GM23338 (cell line): ENCODE measurements around the gene ANO1. TPM values are rescaled to one million over a fixed set of nuclear protein-coding genes. Genes with fewer than 3 reads are reported as not detected.

Source experiments
- ATAC-seq: fragments of 200-7000 bp; cut with Tn5 transposase; 3 replicates; pipeline ENCODE4 v1.9.1; 2020
- DNase-seq: peaks from one replicate; pipeline ENCODE4 v3.0.0-alpha.2; 2015; ENCODE audit warnings: low spot score
- H2AFZ ChIP-seq: fragments of 200-600 bp; sonication (generic); 2 replicates; pipeline ENCODE4 v1.8.0; 2016; ENCODE audit warnings: antibody characterized with exemption, mild to moderate bottlenecking, moderate library complexity
- H3F3A ChIP-seq: fragments of 200-600 bp; sonication (generic); replicated peaks from 2 replicates; pipeline ENCODE4 v1.8.0; 2017; ENCODE audit warnings: antibody characterized with exemption, mixed run types, low read depth
- H3K27ac ChIP-seq: fragments of 200-600 bp; sonication (generic); 2 replicates; pipeline ENCODE4 v1.6.1; 2016; ENCODE audit warnings: low read depth
- H3K27me3 ChIP-seq: fragments of 200-600 bp; sonication (generic); 2 replicates; pipeline ENCODE4 v1.8.0; 2016; ENCODE audit warnings: mild to moderate bottlenecking, mixed run types, moderate library complexity; ENCODE audit not compliant: insufficient read depth
- H3K36me3 ChIP-seq: fragments of 200-600 bp; sonication (generic); 2 replicates; pipeline ENCODE4 v1.8.0; 2016; ENCODE audit warnings: mild to moderate bottlenecking; ENCODE audit not compliant: insufficient read depth
- H3K4me1 ChIP-seq: fragments of 200-600 bp; sonication (generic); 2 replicates; pipeline ENCODE4 v1.8.0; 2016; ENCODE audit warnings: mild to moderate bottlenecking, moderate library complexity; ENCODE audit not compliant: insufficient read depth
- H3K4me2 ChIP-seq: fragments of 200-600 bp; sonication (generic); 2 replicates; pipeline ENCODE4 v1.7.1; 2017; ENCODE audit warnings: mixed run types
- H3K4me3 ChIP-seq: fragments of 200-600 bp; sonication (generic); 2 replicates; pipeline ENCODE4 v1.6.1; 2016; ENCODE audit warnings: mixed run types
- H3K79me2 ChIP-seq: fragments of 200-600 bp; sonication (generic); replicated peaks from 2 replicates; pipeline ENCODE4 v1.8.0; 2017; ENCODE audit warnings: mild to moderate bottlenecking; ENCODE audit not compliant: insufficient read depth
- H3K9me2 ChIP-seq: fragments of 200-600 bp; sonication (generic); 2 replicates; pipeline ENCODE4 v1.8.0; 2017; ENCODE audit not compliant: insufficient read depth
- H4K20me1 ChIP-seq: fragments of 200-600 bp; sonication (generic); replicated peaks from 2 replicates; pipeline ENCODE4 v1.8.0; 2017; ENCODE audit warnings: mild to moderate bottlenecking; ENCODE audit not compliant: insufficient read depth
- H3K27ac Mint-ChIP-seq: 2 replicates; pipeline ENCODE4 v1.8.0; 2020; ENCODE audit warnings: inconsistent platforms, mild to moderate bottlenecking, moderate library complexity, mixed read lengths
- H3K27me3 Mint-ChIP-seq: 3 replicates; pipeline ENCODE4 v1.8.0; 2022; ENCODE audit warnings: low read depth, mild to moderate bottlenecking, moderate library complexity, mixed read lengths, inconsistent platforms; ENCODE audit not compliant: insufficient read depth, poor library complexity
- H3K36me3 Mint-ChIP-seq: 3 replicates; pipeline ENCODE4 v1.8.0; 2021; ENCODE audit warnings: low read depth, mild to moderate bottlenecking, inconsistent platforms, moderate library complexity, mixed read lengths
- H3K4me1 Mint-ChIP-seq: 3 replicates; pipeline ENCODE4 v1.8.0; 2020; ENCODE audit warnings: mild to moderate bottlenecking, inconsistent platforms, mixed read lengths
- H3K4me3 Mint-ChIP-seq: 3 replicates; pipeline ENCODE4 v1.8.0; 2021; ENCODE audit warnings: moderate library complexity, mild to moderate bottlenecking, inconsistent platforms, mixed read lengths
- H3K9me3 Mint-ChIP-seq: 3 replicates; pipeline ENCODE4 v1.8.0; 2020; ENCODE audit warnings: moderate library complexity, mild to moderate bottlenecking, inconsistent platforms, mixed read lengths
- CREB1 ChIP-seq: fragments of 250-450 bp; sonication (Bioruptor Pico); IDR thresholded peaks from 2 replicates; pipeline ENCODE4 v1.5.0; 2020; ENCODE audit warnings: low read depth, mild to moderate bottlenecking, moderate library complexity
- EZH2 ChIP-seq: fragments of 200-600 bp; sonication (generic); IDR thresholded peaks from one replicate; pipeline ENCODE4 v1.8.0; 2017; ENCODE audit warnings: antibody characterized with exemption, mild to moderate bottlenecking, low read depth; ENCODE audit not compliant: unreplicated experiment
- JUNB ChIP-seq: IDR thresholded peaks from one replicate; pipeline ENCODE4 v1.6.1; 2016; ENCODE audit warnings: antibody characterized with exemption; ENCODE audit not compliant: unreplicated experiment
- ZNF331 ChIP-seq: fragments of 250-450 bp; sonication (Bioruptor Pico); IDR thresholded peaks from 2 replicates; pipeline ENCODE4 v1.5.0; 2020; ENCODE audit warnings: low read depth, mild to moderate bottlenecking, moderate library complexity
- polyA plus RNA-seq: library from polyadenylated mRNA; unstranded; fragments of >200 nt; fragmentation: Nextera tagmentation; extraction: Ambion mirVana; gene quantifications from 2 replicates; pipeline ENCODE4 v1.2.1, GENCODE V29; 2016
- total RNA-seq: library from RNA; depleted of rRNA; stranded (reverse); fragments of >200 nt; shearing (Covaris generic); gene quantifications from 2 replicates; pipeline ENCODE4 v1.2.3, GENCODE V29; 2014
- TF ChIP-seq, protein P1 (sequence below): fragments of 250-450 bp; sonication (Bioruptor Pico); IDR thresholded peaks from 2 replicates; pipeline ENCODE4 v1.5.0; 2020; ENCODE audit warnings: mild to moderate bottlenecking, moderate library complexity
- TF ChIP-seq, protein P2 (sequence below), 2 experiments: fragments of 200-600 bp in 1 of 2; sonication (generic) in 1 of 2; conservative IDR thresholded peaks; 2 replicates each; pipeline versions ENCODE4 v1.5.1 to v1.6.1; 2016 to 2017; ENCODE audit warnings: antibody characterized with exemption in 2 of 2, low read depth in 2 of 2, mild to moderate bottlenecking in 2 of 2, moderate library complexity in 1 of 2

ANO1 gene
- total and polyA plus RNA-seq, 2 experiments from 2014 or later: 1.4 to 3.4 TPM

GRCh38 chr11:70029861-70030380, 48.2 kb upstream of the ANO1 start (continued):
- TF ChIP-seq, protein P1, sequence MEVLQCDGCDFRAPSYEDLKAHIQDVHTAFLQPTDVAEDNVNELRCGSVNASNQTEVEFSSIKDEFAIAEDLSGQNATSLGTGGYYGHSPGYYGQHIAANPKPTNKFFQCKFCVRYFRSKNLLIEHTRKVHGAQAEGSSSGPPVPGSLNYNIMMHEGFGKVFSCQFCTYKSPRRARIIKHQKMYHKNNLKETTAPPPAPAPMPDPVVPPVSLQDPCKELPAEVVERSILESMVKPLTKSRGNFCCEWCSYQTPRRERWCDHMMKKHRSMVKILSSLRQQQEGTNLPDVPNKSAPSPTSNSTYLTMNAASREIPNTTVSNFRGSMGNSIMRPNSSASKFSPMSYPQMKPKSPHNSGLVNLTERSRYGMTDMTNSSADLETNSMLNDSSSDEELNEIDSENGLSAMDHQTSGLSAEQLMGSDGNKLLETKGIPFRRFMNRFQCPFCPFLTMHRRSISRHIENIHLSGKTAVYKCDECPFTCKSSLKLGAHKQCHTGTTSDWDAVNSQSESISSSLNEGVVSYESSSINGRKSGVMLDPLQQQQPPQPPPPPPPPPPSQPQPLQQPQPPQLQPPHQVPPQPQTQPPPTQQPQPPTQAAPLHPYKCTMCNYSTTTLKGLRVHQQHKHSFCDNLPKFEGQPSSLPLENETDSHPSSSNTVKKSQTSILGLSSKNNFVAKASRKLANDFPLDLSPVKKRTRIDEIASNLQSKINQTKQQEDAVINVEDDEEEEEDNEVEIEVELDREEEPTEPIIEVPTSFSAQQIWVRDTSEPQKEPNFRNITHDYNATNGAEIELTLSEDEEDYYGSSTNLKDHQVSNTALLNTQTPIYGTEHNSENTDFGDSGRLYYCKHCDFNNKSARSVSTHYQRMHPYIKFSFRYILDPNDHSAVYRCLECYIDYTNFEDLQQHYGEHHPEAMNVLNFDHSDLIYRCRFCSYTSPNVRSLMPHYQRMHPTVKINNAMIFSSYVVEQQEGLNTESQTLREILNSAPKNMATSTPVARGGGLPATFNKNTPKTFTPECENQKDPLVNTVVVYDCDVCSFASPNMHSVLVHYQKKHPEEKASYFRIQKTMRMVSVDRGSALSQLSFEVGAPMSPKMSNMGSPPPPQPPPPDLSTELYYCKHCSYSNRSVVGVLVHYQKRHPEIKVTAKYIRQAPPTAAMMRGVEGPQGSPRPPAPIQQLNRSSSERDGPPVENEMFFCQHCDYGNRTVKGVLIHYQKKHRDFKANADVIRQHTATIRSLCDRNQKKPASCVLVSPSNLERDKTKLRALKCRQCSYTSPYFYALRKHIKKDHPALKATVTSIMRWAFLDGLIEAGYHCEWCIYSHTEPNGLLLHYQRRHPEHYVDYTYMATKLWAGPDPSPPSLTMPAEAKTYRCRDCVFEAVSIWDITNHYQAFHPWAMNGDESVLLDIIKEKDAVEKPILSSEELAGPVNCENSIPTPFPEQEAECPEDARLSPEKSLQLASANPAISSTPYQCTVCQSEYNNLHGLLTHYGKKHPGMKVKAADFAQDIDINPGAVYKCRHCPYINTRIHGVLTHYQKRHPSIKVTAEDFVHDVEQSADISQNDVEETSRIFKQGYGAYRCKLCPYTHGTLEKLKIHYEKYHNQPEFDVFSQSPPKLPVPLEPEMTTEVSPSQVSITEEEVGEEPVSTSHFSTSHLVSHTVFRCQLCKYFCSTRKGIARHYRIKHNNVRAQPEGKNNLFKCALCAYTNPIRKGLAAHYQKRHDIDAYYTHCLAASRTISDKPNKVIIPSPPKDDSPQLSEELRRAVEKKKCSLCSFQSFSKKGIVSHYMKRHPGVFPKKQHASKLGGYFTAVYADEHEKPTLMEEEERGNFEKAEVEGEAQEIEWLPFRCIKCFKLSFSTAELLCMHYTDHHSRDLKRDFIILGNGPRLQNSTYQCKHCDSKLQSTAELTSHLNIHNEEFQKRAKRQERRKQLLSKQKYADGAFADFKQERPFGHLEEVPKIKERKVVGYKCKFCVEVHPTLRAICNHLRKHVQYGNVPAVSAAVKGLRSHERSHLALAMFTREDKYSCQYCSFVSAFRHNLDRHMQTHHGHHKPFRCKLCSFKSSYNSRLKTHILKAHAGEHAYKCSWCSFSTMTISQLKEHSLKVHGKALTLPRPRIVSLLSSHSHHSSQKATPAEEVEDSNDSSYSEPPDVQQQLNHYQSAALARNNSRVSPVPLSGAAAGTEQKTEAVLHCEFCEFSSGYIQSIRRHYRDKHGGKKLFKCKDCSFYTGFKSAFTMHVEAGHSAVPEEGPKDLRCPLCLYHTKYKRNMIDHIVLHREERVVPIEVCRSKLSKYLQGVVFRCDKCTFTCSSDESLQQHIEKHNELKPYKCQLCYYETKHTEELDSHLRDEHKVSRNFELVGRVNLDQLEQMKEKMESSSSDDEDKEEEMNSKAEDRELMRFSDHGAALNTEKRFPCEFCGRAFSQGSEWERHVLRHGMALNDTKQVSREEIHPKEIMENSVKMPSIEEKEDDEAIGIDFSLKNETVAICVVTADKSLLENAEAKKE: no peak
- TF ChIP-seq EZH2 (no peak), CREB1 (CRISPR knock-in tag) (no peak), ZNF331 (CRISPR knock-in tag) (no peak), JUNB (no peak)
- TF ChIP-seq, protein P2, sequence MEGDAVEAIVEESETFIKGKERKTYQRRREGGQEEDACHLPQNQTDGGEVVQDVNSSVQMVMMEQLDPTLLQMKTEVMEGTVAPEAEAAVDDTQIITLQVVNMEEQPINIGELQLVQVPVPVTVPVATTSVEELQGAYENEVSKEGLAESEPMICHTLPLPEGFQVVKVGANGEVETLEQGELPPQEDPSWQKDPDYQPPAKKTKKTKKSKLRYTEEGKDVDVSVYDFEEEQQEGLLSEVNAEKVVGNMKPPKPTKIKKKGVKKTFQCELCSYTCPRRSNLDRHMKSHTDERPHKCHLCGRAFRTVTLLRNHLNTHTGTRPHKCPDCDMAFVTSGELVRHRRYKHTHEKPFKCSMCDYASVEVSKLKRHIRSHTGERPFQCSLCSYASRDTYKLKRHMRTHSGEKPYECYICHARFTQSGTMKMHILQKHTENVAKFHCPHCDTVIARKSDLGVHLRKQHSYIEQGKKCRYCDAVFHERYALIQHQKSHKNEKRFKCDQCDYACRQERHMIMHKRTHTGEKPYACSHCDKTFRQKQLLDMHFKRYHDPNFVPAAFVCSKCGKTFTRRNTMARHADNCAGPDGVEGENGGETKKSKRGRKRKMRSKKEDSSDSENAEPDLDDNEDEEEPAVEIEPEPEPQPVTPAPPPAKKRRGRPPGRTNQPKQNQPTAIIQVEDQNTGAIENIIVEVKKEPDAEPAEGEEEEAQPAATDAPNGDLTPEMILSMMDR (conservative IDR thresholded peaks at IDR 0.05; ENCODE audit: low read depth in 2 of 2): no peak

- Mint-ChIP-seq H3K9me3 (no peaks in the 10 kb centered on the region), H3K4me1 (peaks cover 10% of the 10 kb centered on the region; the same call in 2 of the 3 replicates), H3K4me3 (no peak overlapping the region), H3K36me3 (no peaks in the 10 kb centered on the region), H3K27ac (no peak overlapping the region), H3K27me3 (peaks cover 5% of the 10 kb centered on the region)
- H3K4me3 ChIP-seq: no peak overlapping the region
- no peak overlapping the region for H2AFZ ChIP-seq
- no peaks in the 10 kb centered on the region for H3K36me3 ChIP-seq
- ATAC-seq: no peak
- no peaks in the 10 kb centered on the region for H3K4me1 ChIP-seq
- H3K4me2 ChIP-seq: no peak overlapping the region
- H3K9me2 ChIP-seq: 0 out of 2 replicates have a peak, but pooled peaks cover under 1% of the 10 kb centered on the region
- H3F3A ChIP-seq: no peaks in the 10 kb centered on the region
- H3K79me2 ChIP-seq: no peaks in the 10 kb centered on the region
- no peaks in the 10 kb centered on the region for H3K27me3 ChIP-seq
- DNase-seq: no peak
- no peak overlapping the region for H3K27ac ChIP-seq
- no peaks in the 10 kb centered on the region; the same call in 1 of the 2 replicates for H4K20me1 ChIP-seq
- TF ChIP-seq, protein P1: no peak
These were observed 47.7 kb upstream of the ANO1 start for GRCh38 chr11:70030412-70030811.
